Measurements from ENCODE around the gene NKAIN2.
"Not testable (repeated sequence)": the region's sequence is repeated elsewhere in the genome, so short reads cannot be mapped to it uniquely, and the experiment has no call there.

The NKAIN2 gene

DNA sequence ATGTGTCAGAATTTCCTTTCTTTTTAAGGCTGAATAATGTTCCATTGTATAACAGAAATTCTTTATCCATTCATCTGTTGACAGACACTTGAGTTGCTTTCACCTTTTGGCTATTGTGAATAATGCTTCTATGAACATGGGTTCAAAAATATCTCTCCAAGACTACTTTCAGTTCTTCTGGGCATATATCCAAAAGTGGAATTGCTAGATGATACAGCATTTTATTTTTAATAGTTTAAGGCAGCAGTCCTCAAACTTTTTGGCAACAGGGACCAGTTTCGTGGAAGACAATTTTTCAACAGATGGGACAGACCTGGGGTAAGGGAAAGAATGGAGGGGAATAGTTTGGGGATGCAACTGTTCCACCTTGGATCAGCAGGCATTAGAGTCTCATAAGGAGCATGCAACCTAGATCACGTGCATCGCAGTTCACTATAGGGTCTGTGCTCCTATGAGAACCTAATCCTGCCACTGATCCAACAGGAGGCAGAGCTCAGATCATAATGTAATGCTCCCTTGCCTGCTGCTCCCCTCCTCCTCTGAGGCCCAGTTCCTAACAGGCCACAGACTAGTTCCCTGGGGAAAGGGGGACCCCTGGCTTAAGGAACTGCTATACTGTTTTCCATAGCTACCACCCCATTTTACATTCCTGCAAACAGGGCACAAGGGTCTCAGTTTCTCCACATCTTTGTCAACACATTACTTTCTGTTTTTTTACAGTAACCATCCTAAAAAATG lies 918.6 kb downstream of the NKAIN2 start:
- DNase-seq, result no peak

DNA sequence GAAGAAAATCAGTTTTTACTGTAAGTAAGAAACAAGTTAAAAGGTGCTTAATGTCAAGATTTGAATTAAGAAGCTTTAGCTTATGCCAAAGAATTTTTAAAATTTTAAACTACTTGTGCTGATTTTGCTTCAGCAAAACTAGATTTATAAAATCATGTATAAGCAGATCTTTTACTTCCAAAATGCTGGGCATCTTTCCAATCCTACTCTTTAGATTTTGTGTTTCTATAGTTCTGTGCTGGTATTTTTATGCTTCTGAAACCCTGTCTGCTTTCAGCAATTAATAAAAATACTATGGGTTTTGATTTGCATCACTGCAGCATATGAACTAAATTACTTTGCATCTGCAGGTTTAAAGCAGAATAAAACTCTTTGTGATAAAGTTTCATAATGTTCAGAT lies 920.0 kb downstream of the NKAIN2 start:
- DNase-seq, result no peak

DNA sequence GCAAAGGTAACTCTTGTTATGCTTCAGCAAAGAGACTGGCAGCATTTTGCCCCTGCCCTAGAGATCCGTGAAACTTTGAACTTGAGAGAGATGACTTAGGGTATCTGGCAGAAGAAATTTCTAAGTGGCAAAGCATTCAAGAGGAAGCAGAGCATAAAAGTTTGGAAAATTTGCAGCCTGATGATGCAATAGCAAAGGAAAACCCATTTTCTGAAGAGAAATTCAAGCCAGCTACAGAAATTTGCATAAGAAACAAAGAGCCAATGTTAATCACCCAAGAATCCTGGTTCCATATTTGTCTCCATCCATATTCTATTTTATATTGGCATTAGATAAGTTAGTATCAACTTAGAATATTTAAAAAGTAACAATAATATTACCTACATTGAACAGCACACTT lies 934.1 kb downstream of the NKAIN2 start:
- DNase-seq, result not testable (repeated sequence)

- no peak for DNase-seq
These were observed 934.8 kb downstream of the NKAIN2 start for GRCh38 chr6:124738482-124738881.

GRCh38 chr6:124741341-124741740 lies 937.7 kb downstream of the NKAIN2 start:
- DNase-seq, result no peak

DNA sequence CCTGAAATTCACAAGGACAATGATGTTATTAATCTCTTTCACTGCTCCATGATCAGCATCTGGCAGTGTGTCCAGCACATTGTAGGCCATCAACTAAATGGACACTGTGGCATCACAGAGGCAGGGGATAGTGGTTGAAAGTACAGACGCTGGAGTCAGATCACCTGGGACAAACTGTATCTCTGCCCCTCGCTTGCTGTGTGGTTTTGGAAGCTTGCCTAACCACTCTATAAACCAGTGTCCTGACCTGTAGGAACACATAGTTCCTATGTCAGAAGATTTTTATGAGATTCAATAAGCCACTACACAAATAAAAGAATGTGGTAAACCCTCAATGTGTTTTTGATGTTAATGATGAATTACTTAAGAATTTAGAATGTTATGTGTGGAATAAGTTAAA lies 939.3 kb downstream of the NKAIN2 start:
- no peak for DNase-seq

DNA sequence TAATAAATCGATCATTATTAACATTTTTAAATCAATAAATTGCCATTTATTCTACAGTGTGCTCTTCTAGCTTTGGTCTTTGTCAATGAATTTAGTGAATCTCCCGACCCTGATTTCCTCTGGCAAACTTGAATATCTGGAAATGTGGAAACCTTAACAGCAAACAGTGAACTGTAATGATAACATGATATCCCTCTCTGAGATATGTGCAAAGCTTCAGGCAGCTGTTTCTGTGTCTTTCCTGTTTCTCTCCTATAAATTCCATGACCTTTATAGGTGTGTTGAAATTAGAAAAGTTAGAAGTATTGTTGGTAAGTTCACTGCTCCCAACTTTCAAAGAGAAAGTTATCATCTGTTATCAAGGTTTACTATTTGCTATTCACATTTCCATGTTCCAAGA lies 939.8 kb downstream of the NKAIN2 start:
- no peak for DNase-seq

DNA sequence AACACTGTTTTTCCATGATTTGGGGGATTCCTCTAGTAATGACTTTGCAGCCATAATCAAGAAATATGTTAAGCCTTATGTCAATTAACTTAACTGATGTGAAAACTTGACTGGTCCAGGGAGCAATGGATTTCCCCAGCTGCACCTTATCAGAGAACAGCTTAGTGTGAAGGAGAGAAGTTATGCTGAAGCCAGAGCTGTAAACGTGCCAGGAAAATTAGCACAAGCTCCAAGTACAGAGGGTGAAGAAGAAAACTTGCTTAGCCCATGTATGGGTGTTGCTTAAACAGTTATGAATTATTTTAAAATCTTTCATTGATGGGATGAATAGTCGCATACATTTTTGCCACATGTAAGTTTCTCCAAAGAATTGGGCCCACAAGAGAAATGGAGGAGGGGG lies 943.7 kb downstream of the NKAIN2 start:
- DNase-seq, result no peak

- no peak for DNase-seq
These were observed 945.1 kb downstream of the NKAIN2 start for GRCh38 chr6:124748778-124749177.

DNA sequence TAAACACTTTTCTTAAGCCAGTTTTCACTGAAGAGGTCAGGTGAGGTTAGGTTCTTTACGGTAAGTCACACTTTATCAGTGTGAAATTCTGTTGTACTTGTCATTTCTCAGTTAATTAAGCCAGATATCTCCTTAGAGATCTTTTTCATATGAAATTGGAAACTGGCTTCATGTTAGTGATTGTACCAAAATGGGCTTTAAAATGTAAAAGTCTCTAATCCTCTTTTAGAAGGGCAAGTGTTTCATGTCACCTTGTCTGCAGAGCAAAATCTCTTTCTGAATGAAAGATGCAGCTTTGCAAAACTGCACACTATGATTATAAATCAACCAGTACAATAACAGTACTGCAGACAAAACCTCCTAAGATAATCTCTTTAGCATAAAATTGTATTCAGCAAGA lies 949.3 kb downstream of the NKAIN2 start:
- no peak for DNase-seq

- no peak for DNase-seq
These were observed 950.0 kb downstream of the NKAIN2 start for GRCh38 chr6:124753562-124754105.

DNA sequence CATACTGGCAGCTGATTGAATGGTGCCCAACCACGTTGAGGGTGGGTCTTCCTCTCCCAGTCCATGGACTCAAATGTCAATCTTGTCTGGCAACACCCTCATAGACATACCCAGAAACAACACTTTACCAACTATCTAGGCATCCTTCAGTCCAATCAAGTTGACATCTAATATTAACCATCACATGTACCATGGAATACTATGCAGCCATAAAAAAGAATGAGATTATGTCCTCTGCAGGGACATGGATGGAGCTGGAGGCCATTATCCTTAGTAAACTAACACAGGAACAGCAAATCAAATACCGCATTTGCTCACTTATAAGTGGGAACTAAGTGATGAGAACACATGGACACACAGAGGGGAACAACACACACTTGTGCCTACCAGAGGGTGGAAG lies 951.7 kb downstream of the NKAIN2 start:
- DNase-seq, result no peak

DNA sequence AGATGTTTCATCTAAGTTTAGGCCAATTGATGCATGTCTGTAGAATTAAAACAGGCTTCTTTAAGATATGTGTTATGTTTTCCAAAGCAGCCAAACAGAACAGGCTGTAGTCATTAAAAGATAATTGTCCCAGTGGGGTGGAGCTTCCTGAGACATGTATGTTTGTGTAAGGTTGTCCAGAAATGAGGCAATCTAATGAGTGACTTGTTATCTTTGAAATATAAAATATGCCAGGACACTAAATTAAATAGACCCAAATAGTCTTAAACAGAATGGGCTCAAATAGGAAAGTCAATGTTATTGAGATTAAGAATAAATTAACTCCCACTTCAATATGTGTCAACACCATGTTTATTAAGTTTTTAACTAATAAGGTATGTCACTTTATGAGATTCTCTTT lies 953.9 kb downstream of the NKAIN2 start:
- no peak for DNase-seq

DNA sequence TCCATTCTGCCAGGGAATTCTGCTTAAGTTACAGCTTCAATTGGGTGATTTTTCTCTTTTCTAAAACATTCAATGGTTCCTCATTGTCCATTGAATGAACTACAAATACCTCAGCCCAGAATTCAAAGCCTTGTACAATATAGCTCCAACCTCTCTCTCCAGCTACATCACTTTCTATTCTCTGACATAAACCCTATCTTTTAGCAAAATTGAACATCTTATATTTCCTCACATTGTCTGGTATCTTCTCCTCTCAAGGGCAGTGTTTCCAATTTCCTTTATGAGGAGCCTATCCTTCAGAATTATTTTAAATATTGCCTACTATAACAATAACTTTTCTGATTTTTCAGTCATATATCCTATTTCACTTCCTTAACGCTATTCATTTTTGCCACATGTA lies 955.0 kb downstream of the NKAIN2 start:
- no peak for DNase-seq

DNA sequence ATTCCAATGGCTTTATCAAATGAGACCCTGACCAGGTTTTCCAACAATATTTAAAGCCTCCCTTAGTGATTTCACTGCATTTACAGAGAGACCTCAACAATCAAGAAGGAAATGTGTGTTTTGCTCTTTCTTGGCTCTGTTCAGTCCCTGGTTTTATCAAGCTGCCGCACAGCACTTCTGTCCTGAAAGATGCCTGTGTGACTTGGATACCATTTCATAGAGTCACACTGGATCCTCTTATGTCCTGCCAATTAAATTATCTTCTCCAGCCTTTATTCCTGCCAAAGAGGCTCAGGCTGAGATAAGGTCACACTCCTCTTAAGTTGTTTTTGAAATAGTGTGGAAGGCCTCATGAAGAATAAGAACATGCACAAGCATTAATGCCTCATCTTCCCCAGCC lies 961.6 kb downstream of the NKAIN2 start:
- DNase-seq, result no peak

GRCh38 chr6:124768224-124768623 lies 964.6 kb downstream of the NKAIN2 start:
- no peak for DNase-seq

- DNase-seq, result no peak
These were observed 966.3 kb downstream of the NKAIN2 start for GRCh38 chr6:124769811-124770544.

DNA sequence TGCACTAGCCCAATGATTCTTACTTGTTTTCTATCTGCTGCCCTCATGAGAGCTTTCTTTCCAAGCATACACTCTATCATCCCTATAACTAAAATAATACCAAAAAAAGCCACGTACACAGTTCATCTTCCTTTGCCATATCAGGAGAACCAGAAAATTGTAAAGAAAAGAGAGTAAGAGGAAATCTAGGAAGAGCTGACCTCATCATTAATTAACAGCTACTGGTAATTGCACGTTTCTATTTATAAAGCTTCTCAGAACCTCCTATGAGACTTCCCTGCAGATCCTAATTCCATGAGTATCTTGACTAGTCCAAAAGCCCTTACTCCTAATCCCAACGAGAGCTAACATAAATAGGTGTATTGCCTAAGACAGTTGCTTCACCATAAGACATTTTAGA lies 967.1 kb downstream of the NKAIN2 start:
- DNase-seq, result no peak

DNA sequence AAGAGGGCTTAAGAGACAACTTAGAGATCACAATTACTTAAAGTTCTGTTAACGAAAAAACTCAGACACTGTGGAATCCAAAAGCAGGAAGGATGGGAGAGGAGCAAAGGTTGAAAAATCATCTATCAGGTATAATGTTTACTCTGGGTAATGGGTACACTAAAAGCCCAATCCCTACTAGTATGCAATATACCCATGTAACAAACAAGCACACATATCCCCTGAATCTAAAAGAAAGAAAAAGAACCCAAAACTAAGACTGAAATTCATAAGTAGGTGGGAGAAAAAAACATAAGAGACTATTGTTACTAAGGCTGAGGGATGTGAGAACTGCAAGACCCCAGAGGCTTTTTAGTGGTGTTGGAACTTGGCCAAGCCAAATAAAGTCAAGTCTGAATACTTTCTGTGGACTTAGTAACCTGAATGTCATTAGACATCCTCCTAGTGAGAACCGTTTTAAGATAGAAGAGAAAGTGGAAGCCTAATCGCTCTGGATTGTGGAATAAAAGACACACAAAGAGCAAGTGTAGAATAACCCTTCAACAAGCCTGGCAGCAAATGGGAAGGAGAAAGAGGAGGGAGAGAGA lies 969.2 kb downstream of the NKAIN2 start:
- DNase-seq, result no peak

DNA sequence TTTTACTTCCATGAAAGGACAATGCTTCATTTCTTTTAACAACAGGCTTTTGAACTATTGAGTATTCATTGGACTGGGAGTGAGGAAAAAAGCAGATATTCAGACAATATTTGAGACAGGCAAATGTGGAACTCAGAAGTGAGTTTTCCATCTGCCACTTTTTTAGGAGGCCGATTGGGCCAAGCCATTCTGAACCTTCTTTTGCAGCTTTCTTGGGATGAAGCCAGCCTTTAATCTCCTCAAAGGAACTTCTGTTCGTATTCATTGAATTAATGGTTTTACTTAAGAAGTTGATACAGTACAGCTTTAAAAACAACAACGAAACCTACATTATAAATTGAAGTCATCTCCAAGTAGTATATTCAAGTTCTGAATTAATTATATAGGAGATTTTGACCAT lies 971.5 kb downstream of the NKAIN2 start:
- DNase-seq, result no peak

- DNase-seq, result no peak
These were observed 974.2 kb downstream of the NKAIN2 start for GRCh38 chr6:124777863-124778262.

DNA sequence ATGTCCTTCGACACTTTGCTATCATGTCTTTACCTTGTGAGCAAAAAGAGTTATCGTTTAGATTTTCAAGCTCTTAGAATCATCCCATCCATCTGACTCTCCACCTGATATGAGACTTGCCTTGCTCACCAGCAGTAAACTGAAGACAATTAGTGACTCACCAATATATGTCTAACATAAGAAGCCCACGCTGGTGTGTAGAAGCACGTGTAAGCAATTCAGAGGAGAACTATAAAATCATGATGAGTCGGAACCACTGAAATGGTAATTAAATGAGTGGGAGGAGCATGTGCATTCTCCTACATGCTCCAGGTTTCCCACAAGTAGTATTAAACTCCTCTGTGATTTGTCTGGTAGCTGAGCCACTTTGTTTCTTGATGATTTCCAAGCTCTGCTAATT lies 977.0 kb downstream of the NKAIN2 start:
- DNase-seq, result no peak

GRCh38 chr6:124783344-124783743 lies 979.7 kb downstream of the NKAIN2 start:
- DNase-seq, result no peak

DNA sequence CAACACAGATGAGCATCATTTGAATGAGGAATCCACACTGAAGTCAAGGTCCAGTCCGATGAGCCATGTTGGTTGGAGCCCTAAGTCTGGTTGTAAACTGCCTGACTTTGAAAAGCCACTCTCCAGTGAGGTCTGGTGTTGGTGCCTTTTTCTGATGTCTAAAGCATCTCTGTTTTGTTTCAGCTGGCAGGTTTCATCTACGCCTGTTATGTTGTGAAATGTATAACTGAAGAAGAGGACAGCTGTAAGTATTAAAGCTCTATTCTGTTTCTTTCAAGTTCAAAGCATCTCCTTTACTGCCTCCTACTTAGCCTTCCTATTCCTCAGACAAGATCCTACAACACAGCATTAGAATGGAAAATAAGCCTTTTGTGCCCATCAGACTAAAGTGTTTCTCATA lies 987.5 kb downstream of the NKAIN2 start:
- no peak for DNase-seq

Data from NCI-H2227 treated with DMSO at 0.1 percent for 48 hours (cell line).